ENCODE data around the gene SLC9A3.

Gene SLC9A3

GRCh38 chr5:548256-548655 lies 24.0 kb upstream of the SLC9A3 start:
- Histone ChIP-seq H3K36me3 (ENCODE audit: insufficient read depth, low read length) (no peaks in the 10 kb centered on the region; the same call in 1 of the 2 replicates), H3K9me2 (ENCODE audit: low read depth, low read length) (no peaks in the 10 kb centered on the region), H3K4me1 (ENCODE audit: insufficient read depth, low read length, severe bottlenecking) (peaks cover 13% of the 10 kb centered on the region), H3K4me3 (ENCODE audit: low read depth, low read length, poor library complexity, severe bottlenecking) (no peak overlapping the region), H3K4me2 (ENCODE audit: low read length) (no peak overlapping the region), H3F3A (ENCODE audit: insufficient read depth, low read length) (no peaks in the 10 kb centered on the region), H3K79me2 (ENCODE audit: insufficient read depth, low read length) (no peaks in the 10 kb centered on the region), H3K9me3 (ENCODE audit: low read length) (peaks cover 2% of the 10 kb centered on the region; the same call in 1 of the 2 replicates), H4K20me1 (ENCODE audit: insufficient read depth, low read length) (no peaks in the 10 kb centered on the region), H3K27ac (ENCODE audit: low read depth, low read length, poor library complexity, severe bottlenecking) (no peak overlapping the region), H2AFZ (ENCODE audit: low read length) (no peak overlapping the region), H3K9ac (ENCODE audit: low read length) (no peak overlapping the region), H3K27me3 (ENCODE audit: insufficient read depth, low read length) (no peaks in the 10 kb centered on the region)
- TF ChIP-seq, protein P1, sequence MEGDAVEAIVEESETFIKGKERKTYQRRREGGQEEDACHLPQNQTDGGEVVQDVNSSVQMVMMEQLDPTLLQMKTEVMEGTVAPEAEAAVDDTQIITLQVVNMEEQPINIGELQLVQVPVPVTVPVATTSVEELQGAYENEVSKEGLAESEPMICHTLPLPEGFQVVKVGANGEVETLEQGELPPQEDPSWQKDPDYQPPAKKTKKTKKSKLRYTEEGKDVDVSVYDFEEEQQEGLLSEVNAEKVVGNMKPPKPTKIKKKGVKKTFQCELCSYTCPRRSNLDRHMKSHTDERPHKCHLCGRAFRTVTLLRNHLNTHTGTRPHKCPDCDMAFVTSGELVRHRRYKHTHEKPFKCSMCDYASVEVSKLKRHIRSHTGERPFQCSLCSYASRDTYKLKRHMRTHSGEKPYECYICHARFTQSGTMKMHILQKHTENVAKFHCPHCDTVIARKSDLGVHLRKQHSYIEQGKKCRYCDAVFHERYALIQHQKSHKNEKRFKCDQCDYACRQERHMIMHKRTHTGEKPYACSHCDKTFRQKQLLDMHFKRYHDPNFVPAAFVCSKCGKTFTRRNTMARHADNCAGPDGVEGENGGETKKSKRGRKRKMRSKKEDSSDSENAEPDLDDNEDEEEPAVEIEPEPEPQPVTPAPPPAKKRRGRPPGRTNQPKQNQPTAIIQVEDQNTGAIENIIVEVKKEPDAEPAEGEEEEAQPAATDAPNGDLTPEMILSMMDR (IDR thresholded peaks at IDR 0.05; ENCODE audit: low read length), result no peak
- no peak for TF ChIP-seq EZH2 (IDR thresholded peaks at IDR 0.05; ENCODE audit: borderline replicate concordance, low read length)

DNA sequence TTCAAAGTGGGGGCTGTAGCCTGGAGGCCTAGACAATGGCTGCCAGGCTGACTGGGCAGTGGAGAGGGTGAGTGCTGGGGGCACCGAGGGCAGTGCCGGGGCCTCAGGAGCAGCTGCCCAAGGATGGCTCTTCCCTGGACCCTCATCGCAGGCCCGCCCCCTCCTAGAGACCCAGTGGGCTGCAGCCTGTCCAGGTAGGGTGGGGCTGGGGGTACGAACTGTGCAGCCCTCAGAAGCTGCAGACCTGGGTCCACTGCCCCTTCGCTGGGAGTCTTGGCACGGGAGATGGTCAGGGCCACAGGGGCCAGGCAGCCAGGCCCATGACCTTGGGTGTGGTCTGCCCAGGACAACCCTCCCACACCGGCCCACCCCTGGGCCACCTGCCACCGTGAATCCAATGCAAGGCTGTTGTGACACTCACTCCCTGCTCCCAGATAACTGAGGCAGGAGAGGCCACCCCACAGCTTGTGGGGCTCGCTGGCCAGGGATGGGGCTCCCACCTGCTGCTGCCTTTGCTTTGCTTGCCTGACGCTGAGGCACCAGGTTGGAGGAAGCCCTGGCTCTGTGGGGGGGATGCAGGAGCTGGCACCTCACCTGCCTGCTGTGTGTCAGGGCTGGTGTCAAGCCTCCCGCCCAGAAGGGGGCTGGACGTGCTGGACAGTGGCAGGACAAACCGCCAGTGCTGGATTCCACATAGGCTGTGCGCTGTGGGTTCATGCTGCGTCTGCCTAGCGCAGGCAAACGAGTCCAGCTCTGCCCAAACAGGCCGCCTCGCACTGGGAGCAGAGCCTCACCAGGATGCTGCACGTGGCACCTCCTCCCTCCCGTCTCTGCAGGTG lies 23.1 kb upstream of the SLC9A3 start:
- H3K4me1 ChIP-seq (ENCODE audit: insufficient read depth, low read length, severe bottlenecking), result peaks cover 13% of the 10 kb centered on the region
- H3K9ac ChIP-seq (ENCODE audit: low read length), result no peak overlapping the region
- no peaks in the 10 kb centered on the region for H3K27me3 ChIP-seq (ENCODE audit: insufficient read depth, low read length)
- no peak overlapping the region for H3K4me3 ChIP-seq (ENCODE audit: low read depth, low read length, poor library complexity, severe bottlenecking)
- H2AFZ ChIP-seq (ENCODE audit: low read length), result no peak overlapping the region
- H3F3A ChIP-seq (ENCODE audit: insufficient read depth, low read length), result no peaks in the 10 kb centered on the region
- no peak overlapping the region for H3K4me2 ChIP-seq (ENCODE audit: low read length)
- H3K79me2 ChIP-seq (ENCODE audit: insufficient read depth, low read length), result no peaks in the 10 kb centered on the region
- peaks cover 2% of the 10 kb centered on the region; the same call in 1 of the 2 replicates for H3K9me3 ChIP-seq (ENCODE audit: low read length)
- no peaks in the 10 kb centered on the region; the same call in 1 of the 2 replicates for H3K36me3 ChIP-seq (ENCODE audit: insufficient read depth, low read length)
- TF ChIP-seq EZH2 (IDR thresholded peaks at IDR 0.05; ENCODE audit: borderline replicate concordance, low read length), result no peak
- TF ChIP-seq, protein P1 (IDR thresholded peaks at IDR 0.05; ENCODE audit: low read length), result no peak
- H4K20me1 ChIP-seq (ENCODE audit: insufficient read depth, low read length), result no peaks in the 10 kb centered on the region
- H3K27ac ChIP-seq (ENCODE audit: low read depth, low read length, poor library complexity, severe bottlenecking), result no peak overlapping the region
- no peaks in the 10 kb centered on the region for H3K9me2 ChIP-seq (ENCODE audit: low read depth, low read length)

GRCh38 chr5:546376-546908 lies 22.2 kb upstream of the SLC9A3 start:
- Histone ChIP-seq H3K27ac (ENCODE audit: low read depth, low read length, poor library complexity, severe bottlenecking) (no peak overlapping the region), H3K36me3 (ENCODE audit: insufficient read depth, low read length) (no peaks in the 10 kb centered on the region; the same call in 1 of the 2 replicates), H4K20me1 (ENCODE audit: insufficient read depth, low read length) (no peaks in the 10 kb centered on the region), H3K79me2 (ENCODE audit: insufficient read depth, low read length) (no peaks in the 10 kb centered on the region), H2AFZ (ENCODE audit: low read length) (no peak overlapping the region), H3K4me1 (ENCODE audit: insufficient read depth, low read length, severe bottlenecking) (peaks cover 13% of the 10 kb centered on the region), H3K4me3 (ENCODE audit: low read depth, low read length, poor library complexity, severe bottlenecking) (no peak overlapping the region), H3K4me2 (ENCODE audit: low read length) (no peak overlapping the region), H3K9me2 (ENCODE audit: low read depth, low read length) (no peaks in the 10 kb centered on the region), H3K9ac (ENCODE audit: low read length) (no peak overlapping the region), H3F3A (ENCODE audit: insufficient read depth, low read length) (no peaks in the 10 kb centered on the region), H3K27me3 (ENCODE audit: insufficient read depth, low read length) (no peaks in the 10 kb centered on the region), H3K9me3 (ENCODE audit: low read length) (peaks cover 2% of the 10 kb centered on the region; the same call in 1 of the 2 replicates)
- TF ChIP-seq, protein P1 (IDR thresholded peaks at IDR 0.05; ENCODE audit: low read length), result no peak
- TF ChIP-seq EZH2 (IDR thresholded peaks at IDR 0.05; ENCODE audit: borderline replicate concordance, low read length), result no peak
